ENCODE data around the gene SEMG2. TPM values are rescaled to one million over a fixed set of nuclear protein-coding genes. Genes with fewer than 3 reads are reported as not detected.

SEMG2 gene
- total RNA-seq, 1 donor from 2014 or later: not detected

GRCh38 chr20:45209924-45210323 is 11.2 kb upstream of the SEMG2 start:
- H3K4me3 ChIP-seq (ENCODE audit: low read depth, low read length): no peak overlapping the region
- no peak for DNase-seq (ENCODE audit: low read depth)
- TF ChIP-seq, protein P1, sequence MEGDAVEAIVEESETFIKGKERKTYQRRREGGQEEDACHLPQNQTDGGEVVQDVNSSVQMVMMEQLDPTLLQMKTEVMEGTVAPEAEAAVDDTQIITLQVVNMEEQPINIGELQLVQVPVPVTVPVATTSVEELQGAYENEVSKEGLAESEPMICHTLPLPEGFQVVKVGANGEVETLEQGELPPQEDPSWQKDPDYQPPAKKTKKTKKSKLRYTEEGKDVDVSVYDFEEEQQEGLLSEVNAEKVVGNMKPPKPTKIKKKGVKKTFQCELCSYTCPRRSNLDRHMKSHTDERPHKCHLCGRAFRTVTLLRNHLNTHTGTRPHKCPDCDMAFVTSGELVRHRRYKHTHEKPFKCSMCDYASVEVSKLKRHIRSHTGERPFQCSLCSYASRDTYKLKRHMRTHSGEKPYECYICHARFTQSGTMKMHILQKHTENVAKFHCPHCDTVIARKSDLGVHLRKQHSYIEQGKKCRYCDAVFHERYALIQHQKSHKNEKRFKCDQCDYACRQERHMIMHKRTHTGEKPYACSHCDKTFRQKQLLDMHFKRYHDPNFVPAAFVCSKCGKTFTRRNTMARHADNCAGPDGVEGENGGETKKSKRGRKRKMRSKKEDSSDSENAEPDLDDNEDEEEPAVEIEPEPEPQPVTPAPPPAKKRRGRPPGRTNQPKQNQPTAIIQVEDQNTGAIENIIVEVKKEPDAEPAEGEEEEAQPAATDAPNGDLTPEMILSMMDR (conservative IDR thresholded peaks at IDR 0.05; ENCODE audit: low read depth, low read length): no peak

- no peak overlapping the region for H3K4me3 ChIP-seq (ENCODE audit: low read depth, low read length)
- DNase-seq (ENCODE audit: low read depth): no peak
- TF ChIP-seq, protein P1 (conservative IDR thresholded peaks at IDR 0.05; ENCODE audit: low read depth, low read length): no peak
Measured at GRCh38 chr20:45211569-45212474, 9.4 kb upstream of the SEMG2 start.

DNA sequence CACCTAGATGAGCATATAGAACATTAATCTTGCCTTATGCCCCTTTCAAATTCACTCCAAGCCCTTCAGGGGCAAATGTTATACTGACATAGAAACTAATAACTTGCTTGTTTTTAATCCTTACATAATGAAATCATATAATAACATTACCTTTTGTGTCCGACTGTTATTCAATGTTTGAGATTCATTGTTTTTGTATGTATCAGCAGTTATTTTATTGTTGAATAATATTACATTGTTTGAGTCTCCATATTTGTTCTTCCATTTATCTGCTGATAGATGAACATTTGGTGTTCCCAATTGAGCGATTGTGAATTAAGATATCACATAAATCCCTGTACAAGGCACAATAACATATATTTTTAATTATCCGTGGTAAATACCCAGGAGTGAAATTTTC is 8.3 kb upstream of the SEMG2 start:
- TF ChIP-seq, protein P1 (conservative IDR thresholded peaks at IDR 0.05; ENCODE audit: low read depth, low read length): no peak

DNA sequence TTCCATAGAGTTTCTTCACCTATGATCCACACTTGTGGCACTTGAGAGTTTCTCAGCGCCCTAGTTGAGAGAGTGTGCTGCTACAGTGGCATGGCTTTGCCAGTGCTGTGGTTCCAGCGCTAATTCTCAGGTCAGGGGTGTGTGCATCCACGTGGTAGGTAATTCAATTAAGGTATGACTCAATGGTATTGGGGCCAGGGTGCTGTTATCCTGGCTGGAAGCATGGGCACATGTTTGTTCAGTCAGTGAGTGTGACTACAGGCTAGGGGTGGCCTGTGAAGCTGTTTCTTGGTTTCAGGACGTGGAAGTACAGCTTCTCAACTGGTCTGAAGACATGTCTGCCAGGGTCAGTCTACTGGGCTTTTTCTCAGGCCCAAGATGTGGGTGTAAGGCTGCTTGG is 3.0 kb upstream of the SEMG2 start:
- TF ChIP-seq, protein P1 (conservative IDR thresholded peaks at IDR 0.05; ENCODE audit: low read depth, low read length): no peak
- no peak overlapping the region for H3K4me3 ChIP-seq (ENCODE audit: low read depth, low read length)
- peak; percentile 3 for DNase-seq (ENCODE audit: low read depth)

More for the DNA sequence above, 8.3 kb upstream of the SEMG2 start:
- H3K4me3 ChIP-seq (ENCODE audit: low read depth, low read length): no peak overlapping the region
- no peak for DNase-seq (ENCODE audit: low read depth)

DNA sequence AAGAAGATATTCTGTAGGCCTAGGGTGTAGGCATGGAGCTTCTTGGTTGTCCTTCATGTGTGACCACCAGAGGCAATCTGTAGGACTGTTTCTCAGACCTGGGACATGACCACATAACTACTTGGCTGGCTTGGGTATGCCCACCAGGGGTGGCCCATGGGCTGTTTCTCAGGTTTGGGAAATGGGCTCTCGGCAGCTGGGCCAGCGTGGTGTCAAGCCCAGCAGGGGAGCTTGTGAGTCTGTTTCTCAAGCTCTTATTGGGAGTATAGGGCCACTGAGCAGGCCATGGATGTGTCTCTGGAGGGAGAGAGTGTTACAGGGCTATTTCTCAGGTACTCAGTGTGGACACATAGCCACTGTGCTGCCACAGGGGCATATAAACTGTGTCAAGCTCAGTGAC is 2.5 kb upstream of the SEMG2 start:
- DNase-seq (ENCODE audit: low read depth): no peak
- no peak overlapping the region for H3K4me3 ChIP-seq (ENCODE audit: low read depth, low read length)
- TF ChIP-seq, protein P1 (conservative IDR thresholded peaks at IDR 0.05; ENCODE audit: low read depth, low read length): no peak

DNA sequence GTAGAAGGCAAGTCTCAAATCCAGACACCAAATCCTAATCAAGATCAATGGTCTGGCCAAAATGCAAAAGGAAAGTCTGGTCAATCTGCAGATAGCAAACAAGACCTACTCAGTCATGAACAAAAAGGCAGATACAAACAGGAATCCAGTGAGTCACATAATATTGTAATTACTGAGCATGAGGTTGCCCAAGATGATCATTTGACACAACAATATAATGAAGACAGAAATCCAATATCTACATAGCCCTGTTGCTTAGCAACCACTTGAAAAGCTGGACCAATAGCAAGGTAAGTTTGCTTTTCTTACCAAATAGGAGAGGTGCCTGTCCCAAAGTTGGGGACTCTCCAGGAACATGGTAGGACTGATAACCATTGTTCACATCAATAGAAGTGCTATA is 2.0 kb downstream of the SEMG2 start:
- TF ChIP-seq, protein P1 (conservative IDR thresholded peaks at IDR 0.05; ENCODE audit: low read depth, low read length): no peak
- no peak for DNase-seq (ENCODE audit: low read depth)
- no peak overlapping the region for H3K4me3 ChIP-seq (ENCODE audit: low read depth, low read length)

DNA sequence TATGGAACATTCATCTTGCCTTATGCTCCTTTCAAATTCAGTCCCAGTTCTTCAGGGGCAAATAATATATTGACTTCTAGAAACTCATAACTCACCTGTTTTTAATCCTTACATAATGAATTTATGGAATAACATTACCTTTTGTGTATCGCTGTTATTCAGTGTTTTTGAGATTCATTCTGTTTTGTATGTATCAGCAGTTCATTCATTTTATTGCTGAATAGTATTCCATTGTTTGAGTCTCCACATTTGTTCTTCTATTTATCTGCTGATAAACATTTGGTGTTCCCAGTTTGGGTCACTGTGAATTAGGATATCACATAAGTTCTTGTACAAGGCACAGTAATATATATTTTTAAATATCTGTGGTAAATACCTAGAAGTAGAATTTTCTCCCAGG is 5.1 kb downstream of the SEMG2 start:
- no peak for DNase-seq (ENCODE audit: low read depth)
- no peak overlapping the region for H3K4me3 ChIP-seq (ENCODE audit: low read depth, low read length)
- TF ChIP-seq, protein P1 (conservative IDR thresholded peaks at IDR 0.05; ENCODE audit: low read depth, low read length): no peak
